ENCODE results near the gene NTNG2. TPM values are rescaled to one million over a fixed set of nuclear protein-coding genes. Genes with fewer than 3 reads are reported as not detected.

NTNG2 gene
- total and polyA plus RNA-seq, 2 donors (not counting 3 experiments of a cell fraction or from before 2014, with no cell fraction given) = 0.08 to 0.88 TPM

DNA sequence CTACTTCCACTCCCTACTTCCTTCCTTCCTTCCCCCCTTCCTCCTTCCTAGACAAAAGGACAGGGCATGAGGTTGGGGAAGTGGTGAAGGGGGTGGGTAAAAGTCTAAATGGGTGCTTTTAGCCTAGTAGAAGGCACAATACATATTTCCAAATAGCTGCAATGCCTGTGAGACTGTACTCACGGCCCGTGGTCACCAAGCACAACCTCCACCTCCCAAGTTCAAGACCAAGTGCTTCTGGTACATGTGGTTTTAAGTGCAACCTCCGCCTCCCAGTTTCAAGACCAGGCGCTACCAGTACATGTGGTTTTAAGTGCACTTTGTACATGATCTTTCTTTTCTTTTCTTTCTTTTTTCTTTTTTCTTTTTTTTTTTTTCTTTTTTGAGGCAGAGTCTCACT lies 14.5 kb upstream of the NTNG2 start:
- Histone ChIP-seq H3K36me3 (ENCODE audit: control insufficient read depth in 2 of 2, extremely low read depth in 1 of 2, insufficient read depth in 2 of 2, low read length in 2 of 2) (no peaks in the 10 kb centered on the region), H3K9ac (replicated peaks; ENCODE audit: extremely low read depth, insufficient read depth, low read length) (no peak overlapping the region), H4K20me1 (replicated peaks; ENCODE audit: control insufficient read depth, extremely low read depth, insufficient read depth, low read length) (no peaks in the 10 kb centered on the region), H2AFZ (ENCODE audit: low read depth, low read length) (no peak overlapping the region), H3K79me2 (ENCODE audit: control insufficient read depth, insufficient read depth, low read length) (no peaks in the 10 kb centered on the region), H3K4me1 (ENCODE audit: control insufficient read depth, extremely low read depth, insufficient read depth, low read length) (no peaks in the 10 kb centered on the region), H3K27ac (ENCODE audit: insufficient read depth, low read depth, low read length) (no peak overlapping the region), H3K9me3 (replicated peaks; ENCODE audit: control insufficient read depth, insufficient read depth, low read length) (no peaks in the 10 kb centered on the region), H3K27me3 (ENCODE audit: control insufficient read depth in 2 of 2, insufficient read depth in 2 of 2, low read length in 2 of 2) (peaks cover 2 to 4% of the 10 kb centered on the region in 2 experiments), H3K9me1 (replicated peaks; ENCODE audit: control insufficient read depth, extremely low read depth, insufficient read depth, low read length) (no peaks in the 10 kb centered on the region), H3K4me2 (ENCODE audit: insufficient read depth, low read length) (no peak overlapping the region), H3K4me3 (replicated peaks in 1 of 3; ENCODE audit: insufficient read depth in 1 of 3, low read depth in 1 of 3, low read length in 3 of 3) (no peak overlapping the region)
- TF ChIP-seq CTCF (IDR thresholded peaks at IDR 0.05; ENCODE audit: extremely low read depth in 1 of 2, insufficient read depth in 1 of 2, low read depth in 1 of 2, low read length in 2 of 2) (no peak), GATA2 (IDR thresholded peaks at IDR 0.05; ENCODE audit: insufficient read depth, insufficient read length, low read depth, low read length) (no peak), FOS (IDR thresholded peaks at IDR 0.05; ENCODE audit: borderline replicate concordance, insufficient read depth, low read length) (no peak), MYC (IDR thresholded peaks at IDR 0.05; ENCODE audit: low read depth, low read length) (no peak), EZH2 (IDR thresholded peaks at IDR 0.05; ENCODE audit: borderline replicate concordance, low read depth, low read length, severe bottlenecking) (no peak), POLR2AphosphoS5 (IDR thresholded peaks at IDR 0.05; ENCODE audit: insufficient read depth, low read depth, low read length) (no peak), POLR2A (IDR thresholded peaks at IDR 0.05; ENCODE audit: low read depth, low read length) (no peak), JUN (IDR thresholded peaks at IDR 0.05; ENCODE audit: borderline replicate concordance, insufficient read depth, insufficient read length, low read depth) (no peak), MAX (IDR thresholded peaks at IDR 0.05; ENCODE audit: insufficient read depth, insufficient read length) (no peak)
- no peak for DNase-seq (ENCODE audit: low read depth, low spot score)
- ChIA-PET CTCF (interaction anchor here (3.8 kb wide), 1 partner anchor 23 kb away, joined by 14 read pairs; no protein-coding TSS in a partner anchor), POLR2A (no interaction called here)
- dilution Hi-C loops (cut with MboI; ENCODE audit: extremely low pct_ligation_motif_present, low sequenced_read_pairs) (no loop called here), intact Hi-C loops (cut with micrococcal nuclease) (no loop called here)
- no TSS peak for BruUV-seq (replicated peaks)
- FAIRE-seq = no peak
